ENCODE measurements around the gene EPN3. TPM values are rescaled to one million over a fixed set of nuclear protein-coding genes. Genes with fewer than 3 reads are reported as not detected.
A peak's percentile ranks its signal among the peaks of the same experiment; 100 is the strongest.

EPN3 gene
- total RNA-seq, 1 experiment from 2014 or later: 20.5 TPM

GRCh38 chr17:50514388-50514787, 18.1 kb upstream of the EPN3 start:
- Histone ChIP-seq H3K9ac (ENCODE audit: low read length) (no peak overlapping the region), H3K4me3 (ENCODE audit: low read length) (no peak overlapping the region), H4K20me1 (ENCODE audit: low read length) (no peaks in the 10 kb centered on the region), H3K36me3 (ENCODE audit: low read depth, low read length) (no peaks in the 10 kb centered on the region), H3K4me1 (ENCODE audit: insufficient read depth, low read length) (peaks cover 12% of the 10 kb centered on the region), H2AFZ (ENCODE audit: low read length) (no peak overlapping the region), H3F3A (ENCODE audit: low read length, unreplicated experiment) (no peaks in the 10 kb centered on the region), H3K4me2 (ENCODE audit: low read length) (no peak overlapping the region), H3K27ac (ENCODE audit: low read length) (no peak overlapping the region), H3K9me3 (ENCODE audit: low read length) (no peaks in the 10 kb centered on the region), H3K27me3 (ENCODE audit: low read length) (no peaks in the 10 kb centered on the region), H3K79me2 (ENCODE audit: low read length) (no peaks in the 10 kb centered on the region), H3K9me2 (replicated peaks; ENCODE audit: low read length) (no peaks in the 10 kb centered on the region)
- ChIA-PET CTCF (no interaction called here), POLR2A (ENCODE audit: unreplicated experiment) (no interaction called here)
- intact Hi-C loops (cut with micrococcal nuclease): no loop called here
- BruUV-seq (replicated peaks): no TSS peak
- no peak for ATAC-seq
- DNase-seq: no peak
- TF ChIP-seq EZH2phosphoT487 (IDR thresholded peaks at IDR 0.05; ENCODE audit: borderline replicate concordance, low read length): no peak
- no peak for TF ChIP-seq EZH2 (IDR thresholded peaks at IDR 0.05; ENCODE audit: low read length, unreplicated experiment)
- TF ChIP-seq CTCF (conservative IDR thresholded peaks at IDR 0.05; ENCODE audit: low read depth, low read length): no peak

- no peak overlapping the region for H3K9ac ChIP-seq (ENCODE audit: low read length)
- BruUV-seq (replicated peaks): no TSS peak
- no peak for TF ChIP-seq CTCF (conservative IDR thresholded peaks at IDR 0.05; ENCODE audit: low read depth, low read length)
- TF ChIP-seq EZH2phosphoT487 (IDR thresholded peaks at IDR 0.05; ENCODE audit: borderline replicate concordance, low read length): no peak
- no peak for TF ChIP-seq EZH2 (IDR thresholded peaks at IDR 0.05; ENCODE audit: low read length, unreplicated experiment)
- H4K20me1 ChIP-seq (ENCODE audit: low read length): no peaks in the 10 kb centered on the region
- no peaks in the 10 kb centered on the region for H3K9me3 ChIP-seq (ENCODE audit: low read length)
- no peak overlapping the region for H3K4me2 ChIP-seq (ENCODE audit: low read length)
- CTCF ChIA-PET: interaction anchor here (0.5 kb wide), 1 partner anchor 10 kb away, joined by 3 read pairs; no protein-coding TSS in a partner anchor
- peaks cover 15% of the 10 kb centered on the region for H3K4me1 ChIP-seq (ENCODE audit: insufficient read depth, low read length)
- no peak overlapping the region for H3K27ac ChIP-seq (ENCODE audit: low read length)
- POLR2A ChIA-PET (ENCODE audit: unreplicated experiment): no interaction called here
- H3K9me2 ChIP-seq (replicated peaks; ENCODE audit: low read length): no peaks in the 10 kb centered on the region
- H3F3A ChIP-seq (ENCODE audit: low read length, unreplicated experiment): no peaks in the 10 kb centered on the region
- no peaks in the 10 kb centered on the region for H3K79me2 ChIP-seq (ENCODE audit: low read length)
- no peaks in the 10 kb centered on the region for H3K36me3 ChIP-seq (ENCODE audit: low read depth, low read length)
- no peak overlapping the region for H3K4me3 ChIP-seq (ENCODE audit: low read length)
- H2AFZ ChIP-seq (ENCODE audit: low read length): no peak overlapping the region
- DNase-seq (no peak), ATAC-seq (no peak)
- intact Hi-C loops (cut with micrococcal nuclease): no loop called here
- no peaks in the 10 kb centered on the region for H3K27me3 ChIP-seq (ENCODE audit: low read length)
These were observed 17.4 kb upstream of the EPN3 start for GRCh38 chr17:50514936-50515702.

- DNase-seq (no peak), ATAC-seq (peak; percentile 24)
- no peak for TF ChIP-seq CTCF (conservative IDR thresholded peaks at IDR 0.05; ENCODE audit: low read depth, low read length)
- no peak for TF ChIP-seq EZH2phosphoT487 (IDR thresholded peaks at IDR 0.05; ENCODE audit: borderline replicate concordance, low read length)
- no peak for TF ChIP-seq EZH2 (IDR thresholded peaks at IDR 0.05; ENCODE audit: low read length, unreplicated experiment)
- Histone ChIP-seq H3F3A (ENCODE audit: low read length, unreplicated experiment) (no peaks in the 10 kb centered on the region), H3K9ac (ENCODE audit: low read length) (no peak overlapping the region), H4K20me1 (ENCODE audit: low read length) (no peaks in the 10 kb centered on the region), H3K27ac (ENCODE audit: low read length) (no peak overlapping the region), H3K4me2 (ENCODE audit: low read length) (no peak overlapping the region), H3K27me3 (ENCODE audit: low read length) (no peaks in the 10 kb centered on the region), H3K9me3 (ENCODE audit: low read length) (no peaks in the 10 kb centered on the region), H3K9me2 (replicated peaks; ENCODE audit: low read length) (no peaks in the 10 kb centered on the region), H3K4me3 (ENCODE audit: low read length) (no peak overlapping the region), H3K4me1 (ENCODE audit: insufficient read depth, low read length) (peaks cover 3% of the 10 kb centered on the region; the same call in 1 of the 2 replicates), H2AFZ (ENCODE audit: low read length) (no peak overlapping the region), H3K36me3 (ENCODE audit: low read depth, low read length) (no peaks in the 10 kb centered on the region), H3K79me2 (ENCODE audit: low read length) (no peaks in the 10 kb centered on the region)
- BruUV-seq (replicated peaks): no TSS peak
- ChIA-PET POLR2A (ENCODE audit: unreplicated experiment) (no interaction called here), CTCF (no interaction called here)
- intact Hi-C loops (cut with micrococcal nuclease): no loop called here
These were observed 15.5 kb upstream of the EPN3 start for GRCh38 chr17:50517011-50517410.

Measured in PC-3 (cell line).